A549 (cell line): ENCODE data around the gene CCNG2.

Experiments used
- CHD4 ChIP-seq: fragments of 200-600 bp; sonication (generic); IDR thresholded peaks from 2 replicates; pipeline ENCODE4 v1.6.1; 2016; ENCODE audit warnings: antibody characterized with exemption, mild to moderate bottlenecking, borderline replicate concordance
- CTCF ChIP-seq: fragments of >200 bp; sonication (Bioruptor Twin); formaldehyde crosslinking; IDR thresholded peaks from 3 replicates; pipeline ENCODE4 v1.5.1; 2016
- EP300 ChIP-seq, 2 experiments: fragments of >200 bp; sonication (Bioruptor Twin); formaldehyde crosslinking; IDR thresholded peaks; 2 replicates in 1 of 2; 3 replicates in 1 of 2; pipeline ENCODE4 v1.6.1; 2016 to 2017
- HMGXB4 ChIP-seq: fragments of 250-450 bp; sonication (Bioruptor Pico); IDR thresholded peaks from 2 replicates; pipeline ENCODE4 v1.5.0; 2021; ENCODE audit warnings: mild to moderate bottlenecking, moderate library complexity, borderline replicate concordance
- HOXA7 ChIP-seq: fragments of 250-450 bp; sonication (Bioruptor Pico); IDR thresholded peaks from 2 replicates; pipeline ENCODE4 v1.5.0; 2020; ENCODE audit warnings: mild to moderate bottlenecking, moderate library complexity
- HOXB13 ChIP-seq: fragments of 250-450 bp; sonication (Bioruptor Pico); IDR thresholded peaks from 2 replicates; pipeline ENCODE4 v1.5.0; 2020; ENCODE audit warnings: low read depth, mild to moderate bottlenecking, moderate library complexity
- POLR2A ChIP-seq: IDR thresholded peaks from 2 replicates; pipeline ENCODE4 v1.6.1; 2012; ENCODE audit warnings: mild to moderate bottlenecking, low read length
- POLR2AphosphoS2 ChIP-seq: conservative IDR thresholded peaks from 2 replicates; pipeline ENCODE4 v1.6.1; 2012; ENCODE audit warnings: low read length, improper control_type of control experiment, inconsistent platforms
- RFX5 ChIP-seq: fragments of 450-650 bp; IDR thresholded peaks from 2 replicates; pipeline ENCODE4 v1.7.1; 2014; ENCODE audit warnings: antibody characterized with exemption, mild to moderate bottlenecking, moderate library complexity
- RNF2 ChIP-seq: fragments of 200-600 bp; sonication (generic); IDR thresholded peaks from 2 replicates; pipeline ENCODE4 v1.6.1; 2016; ENCODE audit warnings: low read depth, mild to moderate bottlenecking, antibody characterized with exemption, moderate library complexity, borderline replicate concordance

GRCh38 chr4:77190053-77190452, 33.0 kb downstream of the CCNG2 start:
- TF ChIP-seq EP300 (IDR thresholded peaks at IDR 0.05): no peak
- no peak for TF ChIP-seq RFX5
- no peak for TF ChIP-seq POLR2A
- TF ChIP-seq HOXB13 (CRISPR knock-in tag): no peak
- no peak for TF ChIP-seq CTCF
- TF ChIP-seq HMGXB4: no peak
- TF ChIP-seq POLR2AphosphoS2: no peak
- TF ChIP-seq HOXA7 (CRISPR knock-in tag): no peak
- TF ChIP-seq CHD4: no peak
- TF ChIP-seq RNF2: no peak
